A673 (cell line): ENCODE data around the gene DLG2. TPM values are rescaled to one million over a fixed set of nuclear protein-coding genes. Genes with fewer than 3 reads are reported as not detected.

Source experiments
- BruUV-seq: library from RNA; stranded (reverse); fragments of 400-500 nt; replicated peaks from 2 replicates; lab custom pipeline; 2021; lab: Mats Ljungman, UMichigan
- CTCF ChIA-PET: fragments of 300-600 bp; sonication (Branson Sonifier 250); formaldehyde crosslinking; loops from one replicate; lab custom pipeline; 2022; ENCODE audit warnings: antibody characterized with exemption; lab: Charles Lee
- POLR2A ChIA-PET: fragments of 300-600 bp; sonication (Branson Sonifier 250); formaldehyde crosslinking; loops from one replicate; lab custom pipeline; 2022; ENCODE audit warnings: antibody characterized with exemption; ENCODE audit not compliant: low non-redundant PET; lab: Charles Lee
- DNase-seq: peaks from one replicate; pipeline ENCODE4 v3.0.0-alpha.2; 2015; ENCODE audit warnings: low spot score
- H3K27ac ChIP-seq: fragments of 200-600 bp; sonication (generic); 2 replicates; pipeline ENCODE4 v1.5.1; 2016; ENCODE audit warnings: mixed run types, low read depth, mild to moderate bottlenecking, mixed read lengths, antibody characterized with exemption, low read length; ENCODE audit not compliant: poor library complexity, severe bottlenecking
- H3K27me3 ChIP-seq: fragments of 200-600 bp; sonication (generic); replicated peaks from 2 replicates; pipeline ENCODE4 v1.6.1; 2017; ENCODE audit warnings: mixed run types, low read depth, mild to moderate bottlenecking, mixed read lengths, antibody characterized with exemption, low read length; ENCODE audit not compliant: insufficient read depth, poor library complexity
- H3K36me3 ChIP-seq: fragments of 200-600 bp; sonication (generic); 2 replicates; pipeline ENCODE4 v1.6.1; 2016; ENCODE audit warnings: mixed run types, mild to moderate bottlenecking, mixed read lengths, antibody characterized with exemption, low read length; ENCODE audit not compliant: insufficient read depth, poor library complexity, severe bottlenecking
- H3K4me1 ChIP-seq: fragments of 200-600 bp; sonication (generic); 2 replicates; pipeline ENCODE4 v1.6.1; 2017; ENCODE audit warnings: mixed run types, mild to moderate bottlenecking, mixed read lengths, antibody characterized with exemption, low read length; ENCODE audit not compliant: insufficient read depth, poor library complexity, severe bottlenecking
- H3K4me3 ChIP-seq: fragments of 200-600 bp; sonication (generic); 2 replicates; pipeline ENCODE4 v1.5.1; 2016; ENCODE audit warnings: low read depth, mixed run types, mild to moderate bottlenecking, mixed read lengths, low read length; ENCODE audit not compliant: poor library complexity, severe bottlenecking
- H3K9me3 ChIP-seq: fragments of 200-600 bp; sonication (generic); 2 replicates; pipeline ENCODE4 v1.6.1; 2016; ENCODE audit warnings: mixed run types, low read depth, mild to moderate bottlenecking, mixed read lengths, antibody characterized with exemption, low read length; ENCODE audit not compliant: poor library complexity, severe bottlenecking
- CTCF ChIP-seq: fragments of 300-800, 200-600 bp; sonication (generic); conservative IDR thresholded peaks from 2 replicates; pipeline ENCODE4 v1.5.1; 2017; ENCODE audit warnings: low read depth, mild to moderate bottlenecking, antibody characterized with exemption, low read length, moderate library complexity, mixed read lengths
- EZH2 ChIP-seq: fragments of 200-600 bp; sonication (generic); IDR thresholded peaks from 2 replicates; pipeline ENCODE4 v1.6.1; 2017; ENCODE audit warnings: borderline replicate concordance, low read depth, mild to moderate bottlenecking, mixed read lengths, antibody characterized with exemption, low read length; ENCODE audit not compliant: poor library complexity, severe bottlenecking
- intact Hi-C: fragments of 100-400 bp; cut with micrococcal nuclease; formaldehyde crosslinking; loops from one replicate; pipeline ENCODE4 v1.10.0; 2022; ENCODE audit not compliant: unreplicated experiment
- total RNA-seq: library from RNA; stranded (reverse); gene quantifications from 2 replicates; pipeline ENCODE4 v1.2.3, GENCODE V29; 2021

DLG2 gene
- total RNA-seq, 1 experiment from 2014 or later = 277 TPM

GRCh38 chr11:83697518-83697917 lies 1929.6 kb downstream of the DLG2 start:
- ChIA-PET CTCF (no interaction called here), POLR2A (no interaction called here)
- Histone ChIP-seq H3K36me3 (peaks cover 63% of the 10 kb centered on the region), H3K9me3 (no peaks in the 10 kb centered on the region), H3K27ac (peak overlapping the region; percentile 5), H3K4me1 (peaks cover 67% of the 10 kb centered on the region), H3K27me3 (no peaks in the 10 kb centered on the region), H3K4me3 (no peak overlapping the region)
- intact Hi-C loops = no loop called here
- DNase-seq = no peak
- no TSS peak for BruUV-seq
- TF ChIP-seq CTCF (no peak), EZH2 (no peak)

- no TSS peak for BruUV-seq
- POLR2A ChIA-PET = no interaction called here
- H3K36me3 ChIP-seq = peaks cover 42% of the 10 kb centered on the region
- H3K4me1 ChIP-seq = peaks cover 71% of the 10 kb centered on the region
- no peaks in the 10 kb centered on the region for H3K9me3 ChIP-seq
- H3K27ac ChIP-seq = peak overlapping the region; percentile 87
- peak; percentile 72 for DNase-seq
- no peak for TF ChIP-seq EZH2
- no peak for TF ChIP-seq CTCF
- H3K4me3 ChIP-seq = peak overlapping the region; percentile 28
- CTCF ChIA-PET = interaction anchor here (0.9 to 1.8 kb wide), 3 partner anchors 14 to 402 kb away, joined by 3 to 7 read pairs (median 3); no protein-coding TSS in a partner anchor
- intact Hi-C loops = no loop called here
- H3K27me3 ChIP-seq = no peaks in the 10 kb centered on the region
Measured at GRCh38 chr11:83695046-83695445, 1932.1 kb downstream of the DLG2 start.

GRCh38 chr11:83694191-83694910 lies 1932.8 kb downstream of the DLG2 start:
- intact Hi-C loops = no loop called here
- CTCF ChIA-PET = interaction anchor here (0.9 to 1.8 kb wide), 4 partner anchors 11 to 402 kb away, joined by 3 to 7 read pairs (median 4); no protein-coding TSS in a partner anchor

More at GRCh38 chr11:83694191-83694910, 1932.8 kb downstream of the DLG2 start:
- Histone ChIP-seq H3K4me1 (peaks cover 77% of the 10 kb centered on the region), H3K27ac (peak overlapping the region; percentile 87), H3K4me3 (peak overlapping the region; percentile 28), H3K27me3 (no peaks in the 10 kb centered on the region), H3K9me3 (no peaks in the 10 kb centered on the region), H3K36me3 (peaks cover 41% of the 10 kb centered on the region)
- no peak for TF ChIP-seq EZH2
- no peak for TF ChIP-seq CTCF
- POLR2A ChIA-PET = interaction anchor here (0.5 to 0.6 kb wide), 2 partner anchors 26 to 408 kb away, joined by 9 to 10 read pairs; no protein-coding TSS in a partner anchor
- BruUV-seq = TSS peak; percentile 14
- peak; percentile 92 for DNase-seq
